A673 (cell line): ENCODE data around the gene ZNF772. TPM values are rescaled to one million over a fixed set of nuclear protein-coding genes. Genes with fewer than 3 reads are reported as not detected.

Experiments used
- BruUV-seq: library from RNA; stranded (reverse); fragments of 400-500 nt; replicated peaks from 2 replicates; lab custom pipeline; 2021; lab: Mats Ljungman, UMichigan
- CTCF ChIA-PET: fragments of 300-600 bp; sonication (Branson Sonifier 250); formaldehyde crosslinking; loops from one replicate; lab custom pipeline; 2022; ENCODE audit warnings: antibody characterized with exemption; lab: Charles Lee
- POLR2A ChIA-PET: fragments of 300-600 bp; sonication (Branson Sonifier 250); formaldehyde crosslinking; loops from one replicate; lab custom pipeline; 2022; ENCODE audit warnings: antibody characterized with exemption; ENCODE audit not compliant: low non-redundant PET; lab: Charles Lee
- DNase-seq: peaks from one replicate; pipeline ENCODE4 v3.0.0-alpha.2; 2015; ENCODE audit warnings: low spot score
- H3K27ac ChIP-seq: fragments of 200-600 bp; sonication (generic); 2 replicates; pipeline ENCODE4 v1.5.1; 2016; ENCODE audit warnings: mixed run types, low read depth, mild to moderate bottlenecking, mixed read lengths, antibody characterized with exemption, low read length; ENCODE audit not compliant: poor library complexity, severe bottlenecking
- H3K27me3 ChIP-seq: fragments of 200-600 bp; sonication (generic); replicated peaks from 2 replicates; pipeline ENCODE4 v1.6.1; 2017; ENCODE audit warnings: mixed run types, low read depth, mild to moderate bottlenecking, mixed read lengths, antibody characterized with exemption, low read length; ENCODE audit not compliant: insufficient read depth, poor library complexity
- H3K36me3 ChIP-seq: fragments of 200-600 bp; sonication (generic); 2 replicates; pipeline ENCODE4 v1.6.1; 2016; ENCODE audit warnings: mixed run types, mild to moderate bottlenecking, mixed read lengths, antibody characterized with exemption, low read length; ENCODE audit not compliant: insufficient read depth, poor library complexity, severe bottlenecking
- H3K4me1 ChIP-seq: fragments of 200-600 bp; sonication (generic); 2 replicates; pipeline ENCODE4 v1.6.1; 2017; ENCODE audit warnings: mixed run types, mild to moderate bottlenecking, mixed read lengths, antibody characterized with exemption, low read length; ENCODE audit not compliant: insufficient read depth, poor library complexity, severe bottlenecking
- H3K4me3 ChIP-seq: fragments of 200-600 bp; sonication (generic); 2 replicates; pipeline ENCODE4 v1.5.1; 2016; ENCODE audit warnings: low read depth, mixed run types, mild to moderate bottlenecking, mixed read lengths, low read length; ENCODE audit not compliant: poor library complexity, severe bottlenecking
- H3K9me3 ChIP-seq: fragments of 200-600 bp; sonication (generic); 2 replicates; pipeline ENCODE4 v1.6.1; 2016; ENCODE audit warnings: mixed run types, low read depth, mild to moderate bottlenecking, mixed read lengths, antibody characterized with exemption, low read length; ENCODE audit not compliant: poor library complexity, severe bottlenecking
- CTCF ChIP-seq: fragments of 300-800, 200-600 bp; sonication (generic); conservative IDR thresholded peaks from 2 replicates; pipeline ENCODE4 v1.5.1; 2017; ENCODE audit warnings: low read depth, mild to moderate bottlenecking, antibody characterized with exemption, low read length, moderate library complexity, mixed read lengths
- EZH2 ChIP-seq: fragments of 200-600 bp; sonication (generic); IDR thresholded peaks from 2 replicates; pipeline ENCODE4 v1.6.1; 2017; ENCODE audit warnings: borderline replicate concordance, low read depth, mild to moderate bottlenecking, mixed read lengths, antibody characterized with exemption, low read length; ENCODE audit not compliant: poor library complexity, severe bottlenecking
- intact Hi-C: fragments of 100-400 bp; cut with micrococcal nuclease; formaldehyde crosslinking; loops from one replicate; pipeline ENCODE4 v1.10.0; 2022; ENCODE audit not compliant: unreplicated experiment
- total RNA-seq: library from RNA; stranded (reverse); gene quantifications from 2 replicates; pipeline ENCODE4 v1.2.3, GENCODE V29; 2021

The ZNF772 gene
- total RNA-seq, 1 experiment from 2014 or later, result 21.2 TPM

- ChIA-PET POLR2A (no interaction called here), CTCF (no interaction called here)
- no peak for TF ChIP-seq CTCF
- no peak for TF ChIP-seq EZH2
- no TSS peak for BruUV-seq
- no peaks in the 10 kb centered on the region for H3K27me3 ChIP-seq
- no peaks in the 10 kb centered on the region for H3K9me3 ChIP-seq
- DNase-seq, result no peak
- H3K4me3 ChIP-seq, result no peak overlapping the region
- H3K27ac ChIP-seq, result no peak overlapping the region
- H3K36me3 ChIP-seq, result peaks cover 8% of the 10 kb centered on the region
- intact Hi-C loops, result no loop called here
- peaks cover 7% of the 10 kb centered on the region for H3K4me1 ChIP-seq
Observed at GRCh38 chr19:57437931-57438330, 39.4 kb downstream of the ZNF772 start.

GRCh38 chr19:57436417-57436816 is 40.9 kb downstream of the ZNF772 start:
- TF ChIP-seq EZH2 (no peak), CTCF (no peak)
- POLR2A ChIA-PET, result no interaction called here
- Histone ChIP-seq H3K4me1 (peaks cover 7% of the 10 kb centered on the region), H3K27ac (peak overlapping the region; percentile 68), H3K27me3 (no peaks in the 10 kb centered on the region), H3K4me3 (peak overlapping the region; percentile 83), H3K9me3 (no peaks in the 10 kb centered on the region), H3K36me3 (peaks cover 5% of the 10 kb centered on the region)
- CTCF ChIA-PET, result no interaction called here
- DNase-seq, result no peak
- intact Hi-C loops, result no loop called here
- TSS peak; percentile 50 for BruUV-seq

- H3K4me3 ChIP-seq, result peak within 1 kb of the TSS; percentile 83
- DNase-seq, result peak; percentile 99
- H3K27me3 ChIP-seq, result no peaks in the 10 kb centered on the region
- H3K36me3 ChIP-seq, result peaks cover 5% of the 10 kb centered on the region
- H3K27ac ChIP-seq, result peak within 1 kb of the TSS; percentile 68
- peaks cover 7% of the 10 kb centered on the region for H3K4me1 ChIP-seq
- TF ChIP-seq EZH2 (no peak), CTCF (no peak)
- ChIA-PET CTCF (no interaction called here), POLR2A (interaction anchor here (0.5 to 0.6 kb wide), 2 partner anchors 68 to 789 kb away, joined by 3 to 10 read pairs; no protein-coding TSS in a partner anchor)
- intact Hi-C loops, result no loop called here
- no TSS peak for BruUV-seq
- H3K9me3 ChIP-seq, result no peaks in the 10 kb centered on the region
Observed at GRCh38 chr19:57435062-57435978, 42.0 kb downstream of the ZNF772 start, which contains the start of gene ZNF749. ZNF749 (plus strand) TSS chr19:57435325; CDS start chr19:57435579, 254 bp downstream.
